Osteocyte (in vitro differentiated cells): ENCODE results near the gene ATXN10. TPM values are rescaled to one million over a fixed set of nuclear protein-coding genes. Genes with fewer than 3 reads are reported as not detected.
A peak's percentile ranks its signal among the peaks of the same experiment; 100 is the strongest.

ENCODE experiments used
- DNase-seq: peaks from one replicate; pipeline ENCODE4 v3.0.0; 2021; ENCODE audit warnings: mixed read lengths; ENCODE audit not compliant: unreplicated experiment; ENCODE audit errors: extremely low spot score
- H3K27ac Mint-ChIP-seq: one replicate; pipeline ENCODE4 v1.8.0; 2021; ENCODE audit warnings: mild to moderate bottlenecking, mixed read lengths; ENCODE audit not compliant: unreplicated experiment
- H3K27me3 Mint-ChIP-seq: one replicate; pipeline ENCODE4 v1.8.0; 2021; ENCODE audit warnings: mixed read lengths; ENCODE audit not compliant: unreplicated experiment
- H3K36me3 Mint-ChIP-seq: one replicate; pipeline ENCODE4 v1.8.0; 2021; ENCODE audit warnings: mixed read lengths; ENCODE audit not compliant: unreplicated experiment
- H3K4me1 Mint-ChIP-seq: one replicate; pipeline ENCODE4 v1.8.0; 2021; ENCODE audit warnings: mixed read lengths; ENCODE audit not compliant: unreplicated experiment
- H3K4me3 Mint-ChIP-seq: one replicate; pipeline ENCODE4 v1.8.0; 2021; ENCODE audit warnings: mild to moderate bottlenecking, moderate library complexity, mixed read lengths; ENCODE audit not compliant: unreplicated experiment
- H3K9me3 Mint-ChIP-seq: one replicate; pipeline ENCODE4 v1.8.0; 2021; ENCODE audit warnings: mixed read lengths; ENCODE audit not compliant: unreplicated experiment
- total RNA-seq: library from RNA; stranded (reverse); gene quantifications from 2 replicates; pipeline ENCODE4 v1.2.1, GENCODE V29; 2021
- TF ChIP-seq, protein P1 (sequence below): fragments of 200-600 bp; sonication (generic); IDR thresholded peaks from 2 replicates; pipeline ENCODE4 v1.5.0; 2021; ENCODE audit warnings: antibody characterized with exemption, mild to moderate bottlenecking, moderate library complexity

ATXN10 gene
- total RNA-seq, 1 donor from 2014 or later: 164 TPM

DNA sequence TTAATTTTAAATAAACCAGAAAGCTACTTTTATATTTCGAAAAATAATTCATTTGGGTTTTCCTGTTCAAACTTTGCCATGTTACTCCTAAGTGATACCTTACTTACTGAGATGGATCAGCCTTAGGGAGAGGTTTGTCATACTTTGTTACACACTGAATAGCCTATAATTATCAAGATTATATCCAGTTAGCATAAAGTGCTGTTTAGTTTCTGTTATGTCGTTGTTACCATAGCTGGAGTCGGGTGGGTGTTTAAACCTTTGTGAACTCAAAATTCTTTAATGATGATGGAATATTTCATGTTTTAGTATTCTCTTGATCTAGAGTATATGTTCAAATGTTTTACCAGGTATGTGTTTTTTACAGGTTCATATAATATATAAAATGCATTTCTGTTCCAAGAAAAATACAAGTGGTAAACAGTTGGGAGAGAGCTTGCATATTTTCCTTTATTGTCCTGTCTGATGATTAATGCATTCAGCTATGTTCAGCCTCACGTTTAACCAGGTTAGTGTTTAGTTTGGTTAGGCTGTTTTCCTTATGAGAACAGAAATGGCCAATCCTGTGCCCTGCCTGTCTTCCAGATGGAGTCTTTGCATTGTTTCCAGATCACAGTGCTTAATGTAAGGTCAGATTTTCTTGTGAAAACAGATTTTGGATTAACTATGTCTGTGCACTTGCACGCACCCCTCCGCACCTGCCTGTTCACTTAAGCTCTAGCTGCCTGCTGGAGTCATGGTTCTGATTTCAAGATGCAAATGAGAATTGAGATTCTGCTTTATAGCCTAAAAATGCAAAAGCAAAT is 105.6 kb downstream of the ATXN10 start:
- Mint-ChIP-seq H3K27me3 (no peaks in the 10 kb centered on the region), H3K4me3 (no peak overlapping the region), H3K27ac (peak overlapping the region; percentile 64), H3K9me3 (no peaks in the 10 kb centered on the region), H3K36me3 (peaks cover 6% of the 10 kb centered on the region), H3K4me1 (peaks cover 34% of the 10 kb centered on the region)
- TF ChIP-seq, protein P1, sequence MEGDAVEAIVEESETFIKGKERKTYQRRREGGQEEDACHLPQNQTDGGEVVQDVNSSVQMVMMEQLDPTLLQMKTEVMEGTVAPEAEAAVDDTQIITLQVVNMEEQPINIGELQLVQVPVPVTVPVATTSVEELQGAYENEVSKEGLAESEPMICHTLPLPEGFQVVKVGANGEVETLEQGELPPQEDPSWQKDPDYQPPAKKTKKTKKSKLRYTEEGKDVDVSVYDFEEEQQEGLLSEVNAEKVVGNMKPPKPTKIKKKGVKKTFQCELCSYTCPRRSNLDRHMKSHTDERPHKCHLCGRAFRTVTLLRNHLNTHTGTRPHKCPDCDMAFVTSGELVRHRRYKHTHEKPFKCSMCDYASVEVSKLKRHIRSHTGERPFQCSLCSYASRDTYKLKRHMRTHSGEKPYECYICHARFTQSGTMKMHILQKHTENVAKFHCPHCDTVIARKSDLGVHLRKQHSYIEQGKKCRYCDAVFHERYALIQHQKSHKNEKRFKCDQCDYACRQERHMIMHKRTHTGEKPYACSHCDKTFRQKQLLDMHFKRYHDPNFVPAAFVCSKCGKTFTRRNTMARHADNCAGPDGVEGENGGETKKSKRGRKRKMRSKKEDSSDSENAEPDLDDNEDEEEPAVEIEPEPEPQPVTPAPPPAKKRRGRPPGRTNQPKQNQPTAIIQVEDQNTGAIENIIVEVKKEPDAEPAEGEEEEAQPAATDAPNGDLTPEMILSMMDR: no peak
- no peak for DNase-seq

DNA sequence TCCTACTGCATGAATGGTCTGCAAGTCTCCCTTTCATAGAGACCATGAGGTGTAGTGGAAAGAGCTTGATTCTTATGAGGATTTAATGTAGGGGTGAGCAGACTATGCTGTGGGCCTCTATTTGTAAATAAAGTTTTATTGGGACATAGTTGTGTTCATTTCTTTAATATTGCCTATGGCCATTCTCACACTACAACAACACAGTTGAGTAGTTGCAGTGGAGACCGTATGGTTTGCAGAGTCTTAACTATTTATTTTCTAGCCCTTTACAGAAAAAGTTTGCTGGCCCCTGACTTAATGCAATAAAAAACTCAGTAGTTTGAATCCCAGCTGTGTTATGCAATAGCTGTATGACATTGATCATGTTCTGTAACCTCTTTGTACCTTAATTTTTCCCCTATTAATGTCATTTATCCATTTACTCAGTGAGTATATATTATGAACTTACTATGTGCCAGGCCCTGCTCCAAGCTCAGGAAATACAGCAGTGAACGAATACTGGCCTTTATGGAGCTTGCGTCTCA is 106.3 kb downstream of the ATXN10 start:
- Mint-ChIP-seq H3K4me3 (no peak overlapping the region), H3K36me3 (peaks cover 6% of the 10 kb centered on the region), H3K9me3 (no peaks in the 10 kb centered on the region), H3K4me1 (peaks cover 34% of the 10 kb centered on the region), H3K27ac (peak overlapping the region; percentile 64), H3K27me3 (no peaks in the 10 kb centered on the region)
- TF ChIP-seq, protein P1: no peak
- no peak for DNase-seq

DNA sequence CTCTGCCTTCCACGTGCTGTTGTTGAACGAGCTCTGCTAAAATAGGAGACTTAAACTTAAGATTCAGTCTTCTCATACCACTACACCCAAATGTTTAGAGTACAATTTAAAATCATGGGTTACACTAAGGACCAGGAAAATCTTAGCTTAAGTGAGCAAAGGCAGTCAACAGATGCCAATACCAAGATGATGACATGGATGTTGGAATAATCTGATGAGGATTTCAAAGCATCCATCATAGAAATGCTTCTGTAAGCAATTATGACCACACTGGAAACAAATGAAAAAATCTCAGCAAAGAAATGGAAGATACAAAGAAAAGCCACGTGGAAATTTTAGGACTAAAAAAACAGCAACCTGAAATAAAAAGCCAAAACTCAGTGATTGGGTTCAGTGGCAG is 109.8 kb downstream of the ATXN10 start:
- no peak for DNase-seq
- H3K9me3 Mint-ChIP-seq: no peaks in the 10 kb centered on the region
- no peaks in the 10 kb centered on the region for H3K27me3 Mint-ChIP-seq
- H3K4me1 Mint-ChIP-seq: peaks cover 65% of the 10 kb centered on the region
- no peak overlapping the region for H3K4me3 Mint-ChIP-seq
- peaks cover 3% of the 10 kb centered on the region for H3K36me3 Mint-ChIP-seq
- H3K27ac Mint-ChIP-seq: peak overlapping the region; percentile 63
- TF ChIP-seq, protein P1: no peak

DNA sequence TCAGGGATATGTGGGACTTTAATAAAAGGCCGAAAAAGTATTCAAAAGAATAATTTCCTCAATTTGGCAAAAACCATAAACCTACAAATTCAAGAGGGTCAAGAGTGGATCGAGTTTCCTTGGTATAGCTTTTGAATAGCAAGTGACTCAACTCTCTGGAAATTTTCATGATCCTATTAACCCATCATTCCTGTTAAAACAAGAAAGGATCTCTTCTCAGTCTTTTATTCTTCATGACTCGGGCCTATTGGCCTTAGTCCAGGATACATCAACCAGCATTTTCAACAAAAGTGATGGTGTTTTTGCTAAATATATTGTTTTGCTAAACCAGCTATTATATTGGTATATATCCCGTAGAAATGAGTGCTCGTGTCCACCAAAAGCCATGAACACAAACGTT is 110.3 kb downstream of the ATXN10 start:
- H3K9me3 Mint-ChIP-seq: no peaks in the 10 kb centered on the region
- peaks cover 3% of the 10 kb centered on the region for H3K36me3 Mint-ChIP-seq
- H3K4me3 Mint-ChIP-seq: no peak overlapping the region
- no peaks in the 10 kb centered on the region for H3K27me3 Mint-ChIP-seq
- TF ChIP-seq, protein P1: no peak
- DNase-seq: no peak
- peak overlapping the region; percentile 63 for H3K27ac Mint-ChIP-seq
- peaks cover 65% of the 10 kb centered on the region for H3K4me1 Mint-ChIP-seq

DNA sequence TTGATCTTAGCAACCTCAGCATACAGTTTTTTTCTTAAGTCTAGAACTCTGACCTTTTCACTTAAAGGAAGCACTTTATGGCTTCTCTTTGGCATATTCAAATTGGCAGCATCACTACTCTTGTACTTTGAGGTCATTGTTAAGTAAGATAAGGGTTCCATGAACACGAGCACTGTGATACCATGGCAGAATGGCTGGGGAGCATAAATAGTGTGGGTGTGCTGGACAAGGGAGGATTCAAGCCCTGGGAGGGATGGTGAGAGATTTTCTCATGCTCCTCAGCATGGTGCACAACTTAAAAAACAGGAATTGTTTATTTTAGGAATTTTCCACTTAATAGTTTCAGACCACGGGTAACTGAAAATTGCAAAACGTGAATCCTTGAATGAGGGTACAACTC is 111.4 kb downstream of the ATXN10 start:
- Mint-ChIP-seq H3K27me3 (no peaks in the 10 kb centered on the region), H3K9me3 (no peaks in the 10 kb centered on the region), H3K4me1 (peaks cover 63% of the 10 kb centered on the region), H3K4me3 (peak overlapping the region; percentile 30), H3K36me3 (peaks cover 5% of the 10 kb centered on the region), H3K27ac (peak overlapping the region; percentile 71)
- TF ChIP-seq, protein P1: no peak
- no peak for DNase-seq
